NB4 (cell line): ENCODE results near the gene CCDC88C.

Source experiments
- CTCF ChIP-seq: IDR thresholded peaks from one replicate; pipeline ENCODE4 v1.5.1; 2012; ENCODE audit warnings: low read depth, low read length
- MAX ChIP-seq: IDR thresholded peaks from 2 replicates; pipeline ENCODE4 v1.6.1; 2011; ENCODE audit warnings: low read depth, low read length
- MYC ChIP-seq: IDR thresholded peaks from 2 replicates; pipeline ENCODE4 v1.6.1; 2011; ENCODE audit warnings: low read depth, low read length
- POLR2A ChIP-seq: IDR thresholded peaks from 2 replicates; pipeline ENCODE4 v1.6.1; 2011; ENCODE audit warnings: mild to moderate bottlenecking; ENCODE audit not compliant: insufficient read length; ENCODE audit errors: extremely low read depth

- no peak for TF ChIP-seq CTCF
- TF ChIP-seq POLR2A: no peak
- no peak for TF ChIP-seq MYC
- TF ChIP-seq MAX: no peak
Measured at GRCh38 chr14:91401751-91402150, 15.9 kb downstream of the CCDC88C start.
